PC-3 (cell line): Measurements from ENCODE around the gene HDAC4. TPM values are rescaled to one million over a fixed set of nuclear protein-coding genes. Genes with fewer than 3 reads are reported as not detected.

ENCODE experiments used
- ATAC-seq: fragments of 200-7000 bp; cut with Tn5 transposase; 2 replicates; pipeline ENCODE4 v1.9.1; 2020; ENCODE audit warnings: mild to moderate bottlenecking, moderate library complexity
- BruUV-seq: library from RNA; stranded (reverse); fragments of 400-500 nt; replicated peaks from 2 replicates; lab custom pipeline; 2021; lab: Mats Ljungman, UMichigan
- CTCF ChIA-PET: fragments of 300-600 bp; sonication (Branson Sonifier 250); formaldehyde crosslinking; loops from one replicate; lab custom pipeline; 2022; ENCODE audit warnings: antibody characterized with exemption; lab: Charles Lee
- POLR2A ChIA-PET: fragments of 300-600 bp; sonication (Branson Sonifier 250); formaldehyde crosslinking; loops from one replicate; lab custom pipeline; 2022; ENCODE audit warnings: antibody characterized with exemption; ENCODE audit not compliant: unreplicated experiment; lab: Charles Lee
- DNase-seq: peaks from one replicate; pipeline ENCODE4 v3.0.0-alpha.2; 2015
- H2AFZ ChIP-seq: fragments of 300-600 bp; sonication (generic); 2 replicates; pipeline ENCODE4 v1.6.0; 2016; ENCODE audit warnings: antibody characterized with exemption, low read length
- H3F3A ChIP-seq: fragments of 300-600 bp; sonication (generic); one replicate; pipeline ENCODE4 v1.6.0; 2017; ENCODE audit warnings: antibody characterized with exemption, low read length, control low read depth, mild to moderate bottlenecking; ENCODE audit not compliant: unreplicated experiment
- H3K27ac ChIP-seq: fragments of 300-600 bp; sonication (generic); 2 replicates; pipeline ENCODE4 v1.5.1; 2016; ENCODE audit warnings: mild to moderate bottlenecking, low read length
- H3K27me3 ChIP-seq: fragments of 300-600 bp; sonication (generic); 2 replicates; pipeline ENCODE4 v1.6.1; 2016; ENCODE audit warnings: low read length, mixed read lengths
- H3K36me3 ChIP-seq: fragments of 300-600 bp; sonication (generic); 2 replicates; pipeline ENCODE4 v1.6.1; 2016; ENCODE audit warnings: low read depth, mixed run types, low read length, mixed read lengths
- H3K4me1 ChIP-seq: fragments of 300-600 bp; sonication (generic); 2 replicates; pipeline ENCODE4 v1.5.1; 2016; ENCODE audit warnings: low read length; ENCODE audit not compliant: insufficient read depth
- H3K4me2 ChIP-seq: fragments of 300-600 bp; sonication (generic); 2 replicates; pipeline ENCODE4 v1.6.0; 2016; ENCODE audit warnings: low read length
- H3K4me3 ChIP-seq: fragments of 300-600 bp; sonication (generic); 2 replicates; pipeline ENCODE4 v1.5.1; 2016; ENCODE audit warnings: mild to moderate bottlenecking, low read length, mixed read lengths
- H3K79me2 ChIP-seq: fragments of 300-600 bp; sonication (generic); 2 replicates; pipeline ENCODE4 v1.6.1; 2017; ENCODE audit warnings: low read length, mixed read lengths
- H3K9ac ChIP-seq: fragments of 300-600 bp; sonication (generic); 2 replicates; pipeline ENCODE4 v1.6.0; 2016; ENCODE audit warnings: mild to moderate bottlenecking, low read length
- H3K9me2 ChIP-seq: fragments of 300-600 bp; sonication (generic); replicated peaks from 2 replicates; pipeline ENCODE4 v1.6.1; 2016; ENCODE audit warnings: mixed run types, low read length, mixed read lengths
- H3K9me3 ChIP-seq: fragments of 300-600 bp; sonication (generic); 2 replicates; pipeline ENCODE4 v1.6.1; 2016; ENCODE audit warnings: low read length, mixed read lengths
- H4K20me1 ChIP-seq: fragments of 300-600 bp; sonication (generic); 2 replicates; pipeline ENCODE4 v1.6.1; 2016; ENCODE audit warnings: low read length, mixed read lengths
- EZH2 ChIP-seq: fragments of 300-600 bp; sonication (generic); IDR thresholded peaks from one replicate; pipeline ENCODE4 v1.6.1; 2017; ENCODE audit warnings: antibody characterized with exemption, mild to moderate bottlenecking, low read length; ENCODE audit not compliant: unreplicated experiment
- EZH2phosphoT487 ChIP-seq: fragments of 300-600 bp; sonication (generic); IDR thresholded peaks from 2 replicates; pipeline ENCODE4 v1.6.1; 2018; ENCODE audit warnings: mild to moderate bottlenecking, antibody characterized with exemption, low read length, borderline replicate concordance
- intact Hi-C: fragments of 100-400 bp; cut with micrococcal nuclease; formaldehyde crosslinking; loops from 2 replicates; pipeline ENCODE4 v1.9.0; 2023
- total RNA-seq: library from RNA; depleted of rRNA; stranded (reverse); fragments of >200 nt; gene quantifications from 2 replicates; pipeline ENCODE4 v1.2.3, GENCODE V29; 2014
- TF ChIP-seq, protein P1 (sequence below): fragments of 300-600 bp; sonication (generic); conservative IDR thresholded peaks from 2 replicates; pipeline ENCODE4 v1.5.1; 2017; ENCODE audit warnings: antibody characterized with exemption, low read depth, mild to moderate bottlenecking, low read length

The HDAC4 gene
- total RNA-seq, 1 experiment from 2014 or later = 8.5 TPM

GRCh38 chr2:239021224-239021623 is 379.6 kb downstream of the HDAC4 start:
- ChIA-PET CTCF (no interaction called here), POLR2A (no interaction called here)
- intact Hi-C loops = no loop called here
- Histone ChIP-seq H3K9me3 (no peaks in the 10 kb centered on the region), H3F3A (no peaks in the 10 kb centered on the region), H3K4me3 (no peak overlapping the region), H3K9me2 (no peaks in the 10 kb centered on the region), H3K9ac (no peak overlapping the region), H2AFZ (no peak overlapping the region), H3K36me3 (no peaks in the 10 kb centered on the region), H4K20me1 (no peaks in the 10 kb centered on the region), H3K4me2 (no peak overlapping the region), H3K4me1 (peaks cover 7% of the 10 kb centered on the region; the same call in 1 of the 2 replicates), H3K27me3 (no peaks in the 10 kb centered on the region), H3K27ac (no peak overlapping the region), H3K79me2 (no peaks in the 10 kb centered on the region)
- TF ChIP-seq EZH2phosphoT487 (no peak), EZH2 (no peak)
- TF ChIP-seq, protein P1, sequence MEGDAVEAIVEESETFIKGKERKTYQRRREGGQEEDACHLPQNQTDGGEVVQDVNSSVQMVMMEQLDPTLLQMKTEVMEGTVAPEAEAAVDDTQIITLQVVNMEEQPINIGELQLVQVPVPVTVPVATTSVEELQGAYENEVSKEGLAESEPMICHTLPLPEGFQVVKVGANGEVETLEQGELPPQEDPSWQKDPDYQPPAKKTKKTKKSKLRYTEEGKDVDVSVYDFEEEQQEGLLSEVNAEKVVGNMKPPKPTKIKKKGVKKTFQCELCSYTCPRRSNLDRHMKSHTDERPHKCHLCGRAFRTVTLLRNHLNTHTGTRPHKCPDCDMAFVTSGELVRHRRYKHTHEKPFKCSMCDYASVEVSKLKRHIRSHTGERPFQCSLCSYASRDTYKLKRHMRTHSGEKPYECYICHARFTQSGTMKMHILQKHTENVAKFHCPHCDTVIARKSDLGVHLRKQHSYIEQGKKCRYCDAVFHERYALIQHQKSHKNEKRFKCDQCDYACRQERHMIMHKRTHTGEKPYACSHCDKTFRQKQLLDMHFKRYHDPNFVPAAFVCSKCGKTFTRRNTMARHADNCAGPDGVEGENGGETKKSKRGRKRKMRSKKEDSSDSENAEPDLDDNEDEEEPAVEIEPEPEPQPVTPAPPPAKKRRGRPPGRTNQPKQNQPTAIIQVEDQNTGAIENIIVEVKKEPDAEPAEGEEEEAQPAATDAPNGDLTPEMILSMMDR = no peak
- no peak for DNase-seq
- ATAC-seq = no peak
- BruUV-seq = no TSS peak

DNA sequence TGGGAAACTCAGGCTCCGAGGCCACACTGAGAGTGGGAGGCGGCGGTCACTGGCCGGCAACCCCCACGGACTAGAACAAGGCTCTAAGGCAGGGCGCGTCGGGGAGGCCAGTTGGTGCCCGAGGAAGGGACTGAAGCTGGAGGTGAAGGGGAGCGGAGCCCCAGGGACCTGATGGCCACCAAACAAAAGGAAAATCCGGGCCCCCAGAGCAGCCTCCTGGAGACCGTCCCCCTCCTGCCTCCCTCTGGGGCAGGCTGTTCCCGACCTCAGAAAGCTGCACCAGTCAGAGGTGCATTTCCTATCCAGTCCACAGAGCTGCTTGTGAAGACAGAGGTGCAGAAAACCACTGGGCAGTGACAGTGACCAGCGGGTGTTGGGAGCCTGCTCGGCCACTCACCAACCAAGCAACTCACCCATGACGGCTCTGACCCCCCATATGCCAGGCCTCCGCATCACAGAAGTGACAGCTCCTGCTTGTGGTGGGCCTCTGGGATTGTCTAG is 380.2 kb downstream of the HDAC4 start:
- no peaks in the 10 kb centered on the region for H3K9me3 ChIP-seq
- no peaks in the 10 kb centered on the region for H3F3A ChIP-seq
- H3K79me2 ChIP-seq = no peaks in the 10 kb centered on the region
- no TSS peak for BruUV-seq
- H3K4me2 ChIP-seq = no peak overlapping the region
- H3K9me2 ChIP-seq = no peaks in the 10 kb centered on the region
- ChIA-PET CTCF (no interaction called here), POLR2A (no interaction called here)
- no peaks in the 10 kb centered on the region for H3K27me3 ChIP-seq
- intact Hi-C loops = no loop called here
- no peaks in the 10 kb centered on the region for H3K36me3 ChIP-seq
- no peak overlapping the region for H3K9ac ChIP-seq
- H3K4me3 ChIP-seq = no peak overlapping the region
- DNase-seq (no peak), ATAC-seq (no peak)
- no peak overlapping the region for H3K27ac ChIP-seq
- peaks cover 7% of the 10 kb centered on the region; the same call in 1 of the 2 replicates for H3K4me1 ChIP-seq
- TF ChIP-seq EZH2 = no peak
- no peak overlapping the region for H2AFZ ChIP-seq
- no peaks in the 10 kb centered on the region for H4K20me1 ChIP-seq

DNA sequence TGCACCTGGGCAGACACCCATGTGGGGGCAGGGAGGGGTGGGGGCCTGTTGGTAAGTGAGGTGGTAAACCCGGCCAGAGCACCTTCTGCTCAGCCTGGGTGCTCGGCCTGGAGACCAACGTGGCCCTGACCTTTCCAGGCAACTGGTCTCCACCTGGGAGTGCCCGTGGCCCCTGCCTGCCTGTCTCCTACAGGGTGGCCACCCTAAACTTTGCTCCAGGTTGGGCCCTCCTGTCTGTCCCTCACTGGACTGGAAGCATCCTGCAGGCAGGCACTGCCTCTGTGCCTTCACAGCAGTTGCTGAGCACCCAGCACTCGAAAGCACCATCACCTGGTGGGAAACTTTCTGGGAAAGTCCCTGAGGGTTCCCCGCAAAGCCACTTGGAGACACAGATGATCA is 381.6 kb downstream of the HDAC4 start:
- BruUV-seq = no TSS peak
- Histone ChIP-seq H3F3A (no peaks in the 10 kb centered on the region), H3K27ac (no peak overlapping the region), H3K9ac (no peak overlapping the region), H3K4me2 (no peak overlapping the region), H3K27me3 (no peaks in the 10 kb centered on the region), H4K20me1 (no peaks in the 10 kb centered on the region), H3K9me2 (no peaks in the 10 kb centered on the region), H3K9me3 (no peaks in the 10 kb centered on the region), H3K79me2 (no peaks in the 10 kb centered on the region), H2AFZ (no peak overlapping the region), H3K4me1 (no peaks in the 10 kb centered on the region), H3K36me3 (no peaks in the 10 kb centered on the region), H3K4me3 (no peak overlapping the region)
- DNase-seq (no peak), ATAC-seq (no peak)
- ChIA-PET POLR2A (no interaction called here), CTCF (no interaction called here)
- no peak for TF ChIP-seq EZH2
- TF ChIP-seq EZH2phosphoT487 = no peak
- TF ChIP-seq, protein P1 = no peak
- intact Hi-C loops = no loop called here
